ENCODE results near the gene SCAANT1.
A peak's percentile ranks its signal among the peaks of the same experiment; 100 is the strongest.

Gene SCAANT1

GRCh38 chr3:63954182-63954581, 42.0 kb upstream of the SCAANT1 start:
- no peak for DNase-seq (ENCODE audit: low read depth, low spot score)
- in situ Hi-C loops (cut with HindIII; ENCODE audit: low sequenced_read_pairs), result no loop called here

GRCh38 chr3:63952248-63952594, 40.0 kb upstream of the SCAANT1 start:
- no peak overlapping the region for H3K4me3 ChIP-seq (ENCODE audit: low read depth, low read length)
- no peak for TF ChIP-seq CTCF (IDR thresholded peaks at IDR 0.05; ENCODE audit: low read depth, low read length)
- DNase-seq (ENCODE audit: low read depth, low spot score), result no peak
- in situ Hi-C loops (cut with HindIII; ENCODE audit: low sequenced_read_pairs), result no loop called here

More at GRCh38 chr3:63954182-63954581, 42.0 kb upstream of the SCAANT1 start:
- no peak for TF ChIP-seq CTCF (IDR thresholded peaks at IDR 0.05; ENCODE audit: low read depth, low read length)
- no peak overlapping the region for H3K4me3 ChIP-seq (ENCODE audit: low read depth, low read length)

- in situ Hi-C loops (cut with HindIII; ENCODE audit: low sequenced_read_pairs), result no loop called here
- no peak for TF ChIP-seq CTCF (IDR thresholded peaks at IDR 0.05; ENCODE audit: low read depth, low read length)
- no peak for DNase-seq (ENCODE audit: low read depth, low spot score)
- H3K4me3 ChIP-seq (ENCODE audit: low read depth, low read length), result no peak overlapping the region
These were observed 39.5 kb upstream of the SCAANT1 start for GRCh38 chr3:63951492-63952247.

- in situ Hi-C loops (cut with HindIII; ENCODE audit: low sequenced_read_pairs), result no loop called here
- TF ChIP-seq CTCF (IDR thresholded peaks at IDR 0.05; ENCODE audit: low read depth, low read length), result no peak
- H3K4me3 ChIP-seq (ENCODE audit: low read depth, low read length), result no peak overlapping the region
- DNase-seq (ENCODE audit: low read depth, low spot score), result no peak
These were observed 38.5 kb upstream of the SCAANT1 start for GRCh38 chr3:63950698-63951097.

- H3K4me3 ChIP-seq (ENCODE audit: low read depth, low read length), result no peak overlapping the region
- in situ Hi-C loops (cut with HindIII; ENCODE audit: low sequenced_read_pairs), result no loop called here
- DNase-seq (ENCODE audit: low read depth, low spot score), result peak; percentile 73
- TF ChIP-seq CTCF (IDR thresholded peaks at IDR 0.05; ENCODE audit: low read depth, low read length), result no peak
These were observed 36.8 kb upstream of the SCAANT1 start for GRCh38 chr3:63949005-63949404.

GRCh38 chr3:63947594-63947993, 35.4 kb upstream of the SCAANT1 start:
- H3K4me3 ChIP-seq (ENCODE audit: low read depth, low read length), result no peak overlapping the region
- in situ Hi-C loops (cut with HindIII; ENCODE audit: low sequenced_read_pairs), result no loop called here
- no peak for TF ChIP-seq CTCF (IDR thresholded peaks at IDR 0.05; ENCODE audit: low read depth, low read length)
- DNase-seq (ENCODE audit: low read depth, low spot score), result no peak

Measured in astrocyte of the spinal cord (primary cell).